GM18907 (cell line): ENCODE results near the gene RDM1.
"Not testable (repeated sequence)": the region's sequence is repeated elsewhere in the genome, so short reads cannot be mapped to it uniquely, and the experiment has no call there.

Experiments used
- ATAC-seq: cut with Tn5 transposase; IDR thresholded peaks from one replicate; pipeline ENCODE4 v1.9.1; 2021; ENCODE audit warnings: mild to moderate bottlenecking, moderate library complexity; ENCODE audit not compliant: unreplicated experiment

Gene RDM1

DNA sequence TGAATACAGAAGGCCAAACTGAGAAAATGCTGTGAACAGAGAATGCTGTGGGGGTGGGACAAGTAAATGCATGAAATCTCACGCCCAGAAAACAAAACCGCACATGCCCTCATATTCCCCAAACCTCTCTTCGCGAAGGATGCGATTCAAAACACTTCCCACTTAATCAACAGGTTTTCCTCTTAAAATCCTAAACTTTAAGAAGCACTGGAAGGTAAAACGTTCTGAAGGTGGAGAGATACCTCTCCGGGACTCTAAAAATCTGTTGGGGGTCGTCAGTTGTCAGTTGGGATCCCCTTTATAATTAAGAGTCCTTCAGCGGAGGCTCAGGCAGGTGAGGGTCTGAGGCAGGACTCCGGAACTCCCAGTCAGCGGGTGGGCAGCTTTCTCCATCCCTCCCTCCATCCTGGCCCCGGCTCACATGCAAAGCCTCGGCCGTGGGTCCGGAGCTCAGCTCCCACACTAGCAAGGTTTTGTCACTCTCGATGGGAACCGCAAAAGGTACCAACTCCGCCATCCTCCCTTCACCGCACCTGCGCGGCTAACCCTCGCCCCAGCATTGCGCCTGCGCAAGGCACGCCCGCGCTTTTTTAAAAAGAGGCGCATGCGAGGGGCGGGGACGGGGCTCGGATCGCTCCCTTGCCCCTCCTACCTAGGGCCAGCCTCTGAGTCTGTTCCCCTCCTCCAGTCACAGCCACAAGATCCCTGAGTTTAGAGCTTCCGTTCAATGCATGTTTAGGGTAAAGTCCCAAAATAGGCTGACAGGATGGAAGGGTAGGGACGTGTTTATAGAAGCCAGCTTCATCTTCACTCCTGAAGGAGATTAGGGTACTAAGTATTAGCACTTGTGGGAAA, at the start of gene RDM1:
RDM1 (minus strand) TSS at position 563 of the 855 bp plus-strand sequence; CDS start at position 517, 46 bp downstream.
- ATAC-seq = peak; percentile 80

- no peak for ATAC-seq
Measured at GRCh38 chr17:35978346-35978745, 47.8 kb upstream of the RDM1 start.

DNA sequence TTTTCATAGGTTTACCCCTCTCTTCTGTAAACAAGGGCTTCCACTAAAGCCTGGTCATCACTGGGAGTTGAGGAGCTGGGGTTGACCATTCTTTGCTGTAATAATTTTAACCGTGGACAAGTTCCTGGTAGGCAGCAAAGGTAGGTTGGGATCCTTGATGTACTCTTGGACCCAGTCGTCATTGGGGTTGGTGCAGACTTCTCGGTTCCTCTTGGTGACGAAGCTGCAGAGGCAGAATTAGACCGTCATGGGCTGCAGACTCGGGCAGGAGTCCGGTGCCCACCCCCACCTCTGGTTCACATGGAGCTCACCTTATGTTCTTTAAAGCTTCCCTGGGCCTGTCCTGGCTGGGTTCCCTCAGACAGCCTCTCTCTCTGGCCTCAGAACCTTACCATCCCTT, 46.9 kb upstream of the RDM1 start:
- ATAC-seq = no peak

DNA sequence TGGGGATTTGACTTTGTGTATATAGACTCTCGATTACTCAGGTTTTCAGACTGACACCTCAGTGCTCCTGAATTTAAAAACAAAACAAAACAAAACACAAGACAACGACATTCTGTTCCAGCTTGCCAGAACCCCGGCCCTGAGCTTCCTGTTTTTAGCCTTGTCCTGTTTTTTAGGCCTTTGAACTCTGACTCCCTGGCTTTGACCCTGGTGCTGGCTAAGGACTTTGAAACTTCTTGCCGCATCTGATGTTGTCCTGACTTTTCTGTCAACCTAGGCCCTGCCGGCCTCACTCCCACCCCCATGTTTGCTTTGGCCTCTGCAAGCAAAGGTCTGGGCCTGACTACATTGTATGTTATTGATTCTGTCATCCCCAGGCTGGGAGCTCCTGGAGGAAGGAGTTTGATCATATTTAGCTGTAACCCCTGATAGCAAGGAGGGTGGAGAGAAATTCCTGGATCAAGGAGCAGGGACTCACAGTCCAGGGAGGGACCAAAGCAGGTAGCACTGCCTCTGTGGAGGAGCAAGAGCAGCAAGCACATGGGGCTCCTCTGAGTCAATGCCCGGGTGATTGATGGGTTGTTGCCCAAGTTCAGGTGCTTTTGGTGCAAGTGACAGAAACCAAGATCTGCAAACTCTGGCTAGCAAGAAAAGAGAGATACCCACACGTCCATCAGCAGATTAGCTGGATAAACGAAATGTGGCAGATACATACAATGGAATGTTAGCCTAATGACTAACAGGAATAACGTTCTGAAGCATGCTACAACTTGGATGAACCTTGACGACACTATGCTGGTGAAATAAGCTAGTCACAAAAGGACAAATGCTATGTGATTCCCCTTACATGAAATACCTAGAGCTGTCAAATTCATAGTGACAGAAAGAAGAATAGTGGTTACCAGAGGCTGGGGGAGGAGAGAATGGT, 43.0 kb upstream of the RDM1 start:
- ATAC-seq = no peak

- no peak for ATAC-seq
Measured at GRCh38 chr17:35972945-35973332, 42.4 kb upstream of the RDM1 start.

- ATAC-seq = no peak
Measured at GRCh38 chr17:35972535-35972934, 42.0 kb upstream of the RDM1 start.

DNA sequence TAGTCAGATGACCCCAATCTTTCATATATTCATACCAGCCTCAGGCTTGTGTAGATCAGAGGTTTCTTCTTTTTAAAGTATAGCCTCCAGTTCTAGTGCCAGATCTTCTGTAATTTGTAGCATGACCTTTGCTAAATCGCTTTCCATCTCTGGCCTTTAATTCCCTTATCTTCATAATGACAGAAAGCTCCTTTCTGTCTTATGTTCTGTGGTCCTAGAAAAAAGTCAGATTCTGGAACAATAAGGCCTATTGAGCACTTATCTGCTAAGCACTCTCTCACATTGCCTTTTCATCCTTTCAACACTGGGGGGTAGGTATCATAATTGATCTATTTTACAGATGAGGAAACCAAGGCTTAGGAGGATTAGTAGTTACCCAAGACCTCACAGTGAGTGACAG, 41.5 kb upstream of the RDM1 start:
- no peak for ATAC-seq

DNA sequence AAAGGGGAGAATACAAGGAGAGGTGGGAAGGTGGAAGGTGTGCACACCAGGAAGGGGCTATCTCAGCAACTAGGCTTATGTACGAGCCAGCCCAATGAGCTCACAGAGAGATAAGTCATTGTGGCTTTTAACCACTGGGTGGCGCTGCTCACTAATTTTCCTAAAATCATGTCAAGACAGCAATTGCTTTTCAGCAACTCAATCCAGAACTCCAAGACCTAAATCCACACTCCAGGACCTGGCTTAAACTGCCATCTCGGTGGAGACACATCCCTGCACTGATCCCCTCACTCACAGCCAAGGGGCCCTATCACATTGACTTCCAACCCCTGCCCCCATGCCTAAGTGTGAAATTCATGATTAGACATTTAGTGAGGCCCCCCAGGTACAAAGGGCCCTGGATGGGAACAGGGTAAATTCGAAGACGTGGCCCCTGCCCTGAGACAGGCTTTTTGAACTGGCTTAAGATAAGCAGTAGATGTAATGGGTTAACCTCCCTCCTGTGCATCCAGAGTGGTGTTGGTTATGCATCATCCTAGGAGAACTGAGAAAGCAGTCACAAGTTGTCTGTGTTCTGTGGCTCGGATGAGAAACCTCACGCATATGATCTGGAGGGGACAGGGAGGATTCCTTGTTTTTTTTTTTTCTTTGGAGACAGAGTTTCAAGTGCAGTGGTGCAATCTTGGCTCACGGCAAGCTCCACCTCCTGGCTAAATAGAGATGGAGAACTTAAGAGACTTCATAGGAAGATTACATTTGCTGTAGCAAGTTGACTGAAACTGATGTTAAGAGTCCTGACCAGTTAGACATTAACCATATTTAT, 39.2 kb upstream of the RDM1 start:
- ATAC-seq = no peak

DNA sequence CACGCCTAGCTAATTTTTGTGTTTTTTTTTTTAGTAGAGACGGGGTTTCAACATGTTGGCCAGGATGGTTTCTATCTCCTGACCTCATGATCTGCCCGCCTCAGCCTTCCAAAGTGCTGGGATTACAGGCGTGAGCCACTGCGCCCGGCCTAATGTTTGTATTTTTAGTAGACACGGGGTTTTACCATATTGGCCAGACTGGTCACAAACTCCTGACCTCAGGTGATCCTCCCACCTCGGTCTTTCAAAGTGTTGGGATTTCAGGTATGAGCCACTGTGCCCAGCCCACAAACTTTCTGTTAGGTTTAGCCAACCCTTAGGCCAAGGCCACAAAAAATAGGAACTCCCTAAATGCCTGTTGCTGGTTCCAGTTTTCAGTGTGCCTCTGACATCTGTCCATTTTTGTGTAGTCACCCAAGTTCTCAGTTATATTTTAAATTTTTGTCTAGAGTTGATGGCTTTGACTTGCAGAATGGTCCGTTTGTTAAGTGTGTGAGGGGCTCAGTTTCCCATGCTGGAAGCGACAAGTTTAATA, 38.0 kb upstream of the RDM1 start:
- ATAC-seq = no peak

DNA sequence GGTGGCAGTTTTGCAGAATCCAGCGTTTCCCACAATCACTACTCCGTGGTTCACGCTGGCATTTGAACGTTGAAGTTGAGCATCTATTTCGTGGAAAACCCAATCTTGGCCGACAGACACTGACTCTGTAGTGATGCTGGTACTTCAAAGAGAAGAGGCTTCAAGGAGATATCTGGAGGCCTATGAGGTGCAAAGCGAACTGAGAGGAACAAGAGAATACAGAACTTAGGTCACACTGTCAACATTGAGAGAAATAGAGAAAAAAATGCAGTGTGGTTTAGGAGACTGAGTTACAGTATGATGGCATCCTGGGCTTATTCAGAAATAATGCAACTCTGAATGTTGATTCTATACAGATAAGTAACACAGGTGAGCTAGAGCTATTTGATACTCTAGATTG, 34.7 kb upstream of the RDM1 start:
- ATAC-seq = no peak

DNA sequence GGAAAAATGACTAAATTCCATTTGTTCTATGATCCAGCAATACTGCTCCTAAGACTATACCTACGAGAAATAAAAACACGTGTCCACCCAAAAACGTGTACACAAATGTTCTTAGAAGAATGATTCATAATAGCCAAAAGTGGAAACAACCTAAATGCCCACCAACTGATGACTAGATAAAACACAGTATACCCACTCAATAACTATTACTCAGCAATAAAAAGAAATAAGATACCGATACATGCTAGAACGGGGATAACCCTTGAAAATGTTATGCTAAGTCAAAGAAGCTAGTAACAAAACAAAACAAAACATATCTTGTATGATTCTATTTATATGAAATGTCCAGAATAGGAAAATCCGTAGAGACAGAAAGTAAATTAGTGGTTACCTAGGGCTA, 33.1 kb upstream of the RDM1 start:
- ATAC-seq = no peak

- no peak for ATAC-seq
Measured at GRCh38 chr17:35953720-35954119, 23.1 kb upstream of the RDM1 start.

- no peak for ATAC-seq
Measured at GRCh38 chr17:35949401-35949800, 18.8 kb upstream of the RDM1 start.

- ATAC-seq = no peak
Measured at GRCh38 chr17:35948092-35948491, 17.5 kb upstream of the RDM1 start.

GRCh38 chr17:35947156-35947585, 16.6 kb upstream of the RDM1 start:
- no peak for ATAC-seq

DNA sequence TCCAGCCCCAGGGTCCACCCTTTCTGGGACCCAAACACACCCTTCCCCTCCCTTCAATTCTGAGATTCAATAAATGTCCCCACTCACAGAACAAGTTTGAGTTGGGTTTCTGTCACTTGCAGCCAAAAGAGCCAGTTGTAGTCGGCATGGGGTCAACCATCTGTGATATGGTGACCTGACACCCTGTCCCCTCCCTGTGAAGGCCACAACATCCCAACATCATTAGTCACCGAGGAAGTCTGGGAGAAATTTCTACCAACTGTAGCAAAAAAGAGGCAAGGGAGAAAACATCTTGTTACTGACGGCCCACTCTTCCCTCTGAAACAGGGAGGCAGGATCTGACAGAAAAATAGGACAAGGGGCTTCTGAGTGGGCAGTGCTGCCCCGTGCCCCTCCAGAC, 13.6 kb upstream of the RDM1 start:
- no peak for ATAC-seq

- ATAC-seq = no peak
Measured at GRCh38 chr17:35943537-35943936, 13.0 kb upstream of the RDM1 start, which contains the start of gene LYZL6. LYZL6 (minus strand) TSS chr17:35943713; CDS start chr17:35939356, 4,357 bp downstream.

- ATAC-seq = no peak
Measured at GRCh38 chr17:35942588-35943186, 12.1 kb upstream of the RDM1 start.

DNA sequence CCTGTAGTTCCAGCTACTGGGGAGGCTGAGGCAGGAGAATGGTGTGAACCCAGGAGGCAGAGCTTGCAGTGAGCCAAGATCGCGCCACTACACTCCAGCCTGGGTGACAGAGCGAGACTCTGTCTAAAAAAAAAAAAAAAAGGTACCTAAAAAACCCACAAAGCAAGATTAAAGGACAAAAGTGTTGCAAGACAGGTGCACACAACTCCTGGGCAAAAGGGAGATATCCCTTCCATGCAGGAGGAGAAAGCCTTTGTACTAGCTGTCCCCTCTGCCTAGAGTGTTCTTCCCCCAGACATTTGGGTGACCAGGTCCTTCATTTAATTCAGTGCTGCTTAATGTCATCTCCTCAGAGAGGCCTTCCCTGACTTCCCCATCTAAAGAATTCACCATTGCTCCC, 7.9 kb upstream of the RDM1 start:
- not testable (repeated sequence) for ATAC-seq

DNA sequence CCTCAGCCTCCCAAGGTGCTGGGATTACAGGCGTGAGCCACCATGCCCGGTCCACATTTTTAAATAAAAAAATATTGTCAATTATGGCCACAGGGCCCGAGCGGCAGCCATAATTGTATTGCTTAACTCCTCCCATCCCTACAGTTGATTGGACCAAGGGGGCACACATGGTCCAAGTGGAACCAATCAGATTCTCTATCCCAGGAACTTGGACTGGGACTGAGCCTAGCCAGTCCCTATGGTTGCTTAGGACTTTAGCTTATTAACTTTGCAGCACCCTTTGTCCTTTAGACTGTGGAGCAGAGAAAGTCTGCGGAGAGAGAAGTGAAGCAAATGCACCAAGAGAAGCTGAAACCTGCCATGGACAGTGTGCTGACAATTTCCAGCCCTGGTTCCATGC, 5.5 kb upstream of the RDM1 start:
- ATAC-seq = no peak
